ENCODE measurements around the gene AMY2B. TPM values are rescaled to one million over a fixed set of nuclear protein-coding genes. Genes with fewer than 3 reads are reported as not detected.
"Not testable (repeated sequence)": the region's sequence is repeated elsewhere in the genome, so short reads cannot be mapped to it uniquely, and the experiment has no call there.

AMY2B gene
- total RNA-seq, 2 experiments from 2014 or later, result 5.0 to 8.0 TPM

- no peak for DNase-seq
- Mint-ChIP-seq H3K4me1 (no peaks in the 10 kb centered on the region), H3K9me3 (ENCODE audit: low read depth) (no peaks in the 10 kb centered on the region), H3K27ac (no peak overlapping the region), H3K4me3 (no peak overlapping the region), H3K36me3 (no peaks in the 10 kb centered on the region), H3K27me3 (no peaks in the 10 kb centered on the region)
- ATAC-seq, result no peak
- CTCF ChIA-PET, result no interaction called here
These were observed 8.3 kb upstream of the AMY2B start for GRCh38 chr1:103563056-103563455.

GRCh38 chr1:103569493-103569892 is 1.9 kb upstream of the AMY2B start:
- no peak for DNase-seq
- Mint-ChIP-seq H3K4me1 (no peaks in the 10 kb centered on the region), H3K9me3 (ENCODE audit: low read depth) (no peaks in the 10 kb centered on the region), H3K27me3 (no peaks in the 10 kb centered on the region), H3K36me3 (no peaks in the 10 kb centered on the region), H3K27ac (no peak overlapping the region), H3K4me3 (no peak overlapping the region)
- CTCF ChIA-PET, result no interaction called here
- ATAC-seq, result no peak

GRCh38 chr1:103576065-103576464 is 4.7 kb downstream of the AMY2B start:
- Mint-ChIP-seq H3K9me3 (ENCODE audit: low read depth) (no peaks in the 10 kb centered on the region), H3K27ac (no peak overlapping the region), H3K27me3 (no peaks in the 10 kb centered on the region), H3K4me3 (no peak overlapping the region), H3K36me3 (peaks cover 2% of the 10 kb centered on the region), H3K4me1 (peaks cover 2% of the 10 kb centered on the region)
- DNase-seq, result no peak
- CTCF ChIA-PET, result no interaction called here
- no peak for ATAC-seq

- H3K4me3 Mint-ChIP-seq; DNase-seq; H3K4me1 Mint-ChIP-seq; H3K36me3 Mint-ChIP-seq; CTCF ChIA-PET; ATAC-seq; H3K9me3 Mint-ChIP-seq (ENCODE audit: low read depth); H3K27me3 Mint-ChIP-seq; H3K27ac Mint-ChIP-seq: not testable (repeated sequence)
These were observed 5.4 kb downstream of the AMY2B start for GRCh38 chr1:103576784-103577183.

- no peaks in the 10 kb centered on the region for H3K4me1 Mint-ChIP-seq
- no peak overlapping the region for H3K27ac Mint-ChIP-seq
- H3K4me3 Mint-ChIP-seq, result no peak overlapping the region
- DNase-seq (no peak), ATAC-seq (no peak)
- H3K27me3 Mint-ChIP-seq, result no peaks in the 10 kb centered on the region
- H3K36me3 Mint-ChIP-seq, result no peaks in the 10 kb centered on the region
- CTCF ChIA-PET, result no interaction called here
- peaks cover 4% of the 10 kb centered on the region for H3K9me3 Mint-ChIP-seq (ENCODE audit: low read depth)
These were observed 11.1 kb downstream of the AMY2B start for GRCh38 chr1:103582464-103582863.

- Mint-ChIP-seq H3K27me3 (no peaks in the 10 kb centered on the region), H3K27ac (no peak overlapping the region), H3K36me3 (no peaks in the 10 kb centered on the region), H3K4me1 (no peaks in the 10 kb centered on the region), H3K9me3 (ENCODE audit: low read depth) (peaks cover 4% of the 10 kb centered on the region), H3K4me3 (no peak overlapping the region)
- DNase-seq, result no peak
- no peak for ATAC-seq
- CTCF ChIA-PET, result no interaction called here
These were observed 12.5 kb downstream of the AMY2B start for GRCh38 chr1:103583887-103584286.

- Mint-ChIP-seq H3K27me3 (no peaks in the 10 kb centered on the region), H3K9me3 (ENCODE audit: low read depth) (peaks cover 4% of the 10 kb centered on the region), H3K27ac (no peak overlapping the region), H3K36me3 (no peaks in the 10 kb centered on the region), H3K4me3 (no peak overlapping the region), H3K4me1 (no peaks in the 10 kb centered on the region)
- CTCF ChIA-PET, result no interaction called here
- DNase-seq (no peak), ATAC-seq (no peak)
These were observed 13.1 kb downstream of the AMY2B start for GRCh38 chr1:103584537-103584936.

- H3K9me3 Mint-ChIP-seq (ENCODE audit: low read depth); ATAC-seq; H3K4me3 Mint-ChIP-seq; H3K4me1 Mint-ChIP-seq; H3K27me3 Mint-ChIP-seq; H3K36me3 Mint-ChIP-seq; CTCF ChIA-PET; H3K27ac Mint-ChIP-seq; DNase-seq: not testable (repeated sequence)
These were observed 31.4 kb downstream of the AMY2B start for GRCh38 chr1:103602740-103603139.

- Mint-ChIP-seq H3K4me1 (no peaks in the 10 kb centered on the region), H3K9me3 (ENCODE audit: low read depth) (no peaks in the 10 kb centered on the region), H3K27ac (no peak overlapping the region), H3K4me3 (no peak overlapping the region), H3K36me3 (no peaks in the 10 kb centered on the region), H3K27me3 (no peaks in the 10 kb centered on the region)
- DNase-seq, result no peak
- ATAC-seq, result no peak
- CTCF ChIA-PET, result no interaction called here
These were observed 45.0 kb downstream of the AMY2B start for GRCh38 chr1:103616362-103616761.

- H3K36me3 Mint-ChIP-seq; H3K4me3 Mint-ChIP-seq; H3K9me3 Mint-ChIP-seq (ENCODE audit: low read depth); H3K27me3 Mint-ChIP-seq; H3K4me1 Mint-ChIP-seq; H3K27ac Mint-ChIP-seq; DNase-seq; CTCF ChIA-PET; ATAC-seq: not testable (repeated sequence)
These were observed 45.6 kb downstream of the AMY2B start, which contains the start of gene AMY2A for GRCh38 chr1:103616994-103617477. TSS of gene AMY2A (plus strand) at chr1:103617427. CDS start at chr1:103617441, 14 bp downstream.

GRCh38 chr1:103627436-103627835 is 56.0 kb downstream of the AMY2B start:
- H3K4me3 Mint-ChIP-seq; H3K36me3 Mint-ChIP-seq; ATAC-seq; DNase-seq; H3K9me3 Mint-ChIP-seq (ENCODE audit: low read depth); H3K27me3 Mint-ChIP-seq; CTCF ChIA-PET; H3K27ac Mint-ChIP-seq; H3K4me1 Mint-ChIP-seq: not testable (repeated sequence)

Other genes starting within 250 kb of the AMY2B start
- gene RNPC3, start 45.9 kb upstream of the AMY2B start, total RNA-seq, result 10 to 100 TPM; 20.6 to 27.7 TPM
- gene AMY2A, start 45.8 kb downstream of the AMY2B start, total RNA-seq, result not detected
- not detected for gene AMY1A, start 84.2 kb downstream of the AMY2B start, total RNA-seq
- gene AMY1B, start 124.6 kb downstream of the AMY2B start, total RNA-seq, result not detected
- gene AMY1C, start 178.3 kb downstream of the AMY2B start, total RNA-seq, result not detected

Data from activated CD8-positive, alpha-beta memory T cell treated with anti-CD3 and anti-CD28 coated beads, Interleukin-2, amount 10 ng/mL, durations not matched to agents 7 days and 5 days (primary cell).